Left colon (tissue), 2 donors: Measurements from ENCODE around the gene LARGE1. TPM values are rescaled to one million over a fixed set of nuclear protein-coding genes. Genes with fewer than 3 reads are reported as not detected.

ENCODE experiments used
- ATAC-seq: fragments of 200-7000 bp; cut with Tn5 transposase; one replicate; pipeline ENCODE4 v1.9.1; 2020; ENCODE audit warnings: mild to moderate bottlenecking, moderate library complexity
- DNase-seq, 2 donors: peaks; one replicate each; pipeline ENCODE4 v3.0.0-alpha.2; 2020
- intact Hi-C, 2 donors: fragments of 100-400 bp; cut with DNase I in 1 of 2; cut with micrococcal nuclease in 1 of 2; formaldehyde crosslinking; loops; one replicate each; pipeline versions ENCODE4 v1.11.2 to v1.14.0; 2022; cut with DNase I, micrococcal nuclease
- total RNA-seq, 2 donors: library from RNA; stranded (reverse); fragmentation: NEBNext Ultra II Directional; extraction: Animal tissue kit (Norgen Biotek cat#: 25700); gene quantifications; one replicate each; pipeline ENCODE4 v1.2.1, GENCODE V29; 2021
- donor health status: DM: no; HTN: no; CAD: no.
- donor health status: DM: yes; HTN: yes; CAD: no.

LARGE1 gene
- total RNA-seq, 2 donors from 2014 or later: 51.6 to 69.6 TPM

GRCh38 chr22:33717694-33718396, 202.4 kb downstream of the LARGE1 start:
- intact Hi-C loops: no loop called here
- ATAC-seq (no peak), DNase-seq (no peak)

DNA sequence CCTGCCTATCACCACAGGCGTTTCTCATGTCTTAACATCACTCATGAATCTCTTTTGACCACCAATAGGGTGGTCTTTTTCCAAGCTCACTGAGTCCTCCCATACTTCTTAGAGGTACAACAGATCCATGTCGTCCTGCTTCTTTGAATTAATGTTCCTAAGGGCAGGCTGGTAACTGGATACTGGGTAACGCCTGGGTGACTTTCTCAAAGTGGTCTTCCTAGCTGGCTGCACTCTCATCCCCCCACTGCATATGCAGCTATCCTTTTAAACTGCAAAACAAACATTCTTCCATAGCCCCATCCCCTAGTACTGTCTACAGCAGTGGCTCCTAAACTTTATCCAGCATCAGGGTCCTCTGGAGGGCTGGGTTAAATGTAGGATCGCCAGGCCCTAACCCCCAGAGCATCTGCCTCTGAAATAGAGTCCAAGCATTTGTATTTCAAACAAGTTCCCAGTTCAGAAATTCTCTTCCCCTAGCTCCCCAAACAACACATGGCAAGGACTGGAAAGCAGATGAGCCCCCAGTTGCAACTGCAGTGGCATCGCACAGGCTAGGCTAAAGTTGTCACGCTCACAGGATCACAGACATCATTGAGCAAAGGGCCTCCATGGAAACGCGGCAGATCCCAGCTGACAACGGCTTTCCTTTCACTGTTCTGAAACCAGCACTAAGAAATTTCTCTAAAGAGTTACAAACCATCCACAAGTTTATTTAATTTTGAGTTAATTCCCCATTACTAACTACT, 204.9 kb downstream of the LARGE1 start:
- intact Hi-C loops: no loop called here
- no peak for DNase-seq
- no peak for ATAC-seq

DNA sequence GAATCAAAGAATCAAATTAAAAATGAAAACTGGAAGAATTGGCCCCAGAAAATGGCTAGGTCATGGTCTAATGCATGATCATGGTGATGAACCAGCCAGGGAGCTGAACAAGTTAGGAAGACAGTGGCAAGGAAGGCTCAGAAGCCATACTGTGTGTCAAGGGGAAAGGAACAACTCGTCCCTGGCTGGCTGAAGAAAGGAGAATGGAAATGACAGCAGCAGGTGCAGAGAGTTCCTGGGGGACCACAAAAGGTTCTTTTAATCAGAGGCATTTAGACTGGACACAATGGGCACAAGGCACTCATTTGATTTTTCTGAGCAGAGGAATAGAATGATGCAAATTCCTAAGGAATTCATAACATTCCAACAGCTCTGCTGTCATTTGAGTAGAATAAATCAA, 209.9 kb downstream of the LARGE1 start:
- no peak for DNase-seq
- intact Hi-C loops: no loop called here
- ATAC-seq: no peak

GRCh38 chr22:33707581-33707980, 212.7 kb downstream of the LARGE1 start:
- intact Hi-C loops: no loop called here
- ATAC-seq (no peak), DNase-seq (no peak)

DNA sequence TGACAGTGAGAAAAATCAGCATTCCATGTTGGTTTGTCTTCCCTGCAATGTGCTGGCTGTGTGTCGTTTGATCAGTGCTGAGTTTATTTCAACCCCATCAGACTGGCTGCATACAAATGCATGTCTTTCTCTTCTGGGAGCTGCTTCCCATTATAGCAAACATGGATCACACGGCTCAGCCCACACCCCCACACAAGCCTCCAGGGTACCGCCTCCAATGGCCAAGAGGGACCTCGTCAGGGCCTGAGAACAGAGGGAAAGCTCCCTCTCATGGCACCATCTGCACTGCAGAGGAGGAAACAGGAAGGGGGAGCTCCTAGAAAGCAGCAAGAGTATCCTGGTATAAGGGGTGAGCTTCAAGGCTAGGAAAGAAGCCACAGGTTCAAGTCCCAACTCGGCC, 214.2 kb downstream of the LARGE1 start:
- ATAC-seq (no peak), DNase-seq (no peak)
- intact Hi-C loops: no loop called here

DNA sequence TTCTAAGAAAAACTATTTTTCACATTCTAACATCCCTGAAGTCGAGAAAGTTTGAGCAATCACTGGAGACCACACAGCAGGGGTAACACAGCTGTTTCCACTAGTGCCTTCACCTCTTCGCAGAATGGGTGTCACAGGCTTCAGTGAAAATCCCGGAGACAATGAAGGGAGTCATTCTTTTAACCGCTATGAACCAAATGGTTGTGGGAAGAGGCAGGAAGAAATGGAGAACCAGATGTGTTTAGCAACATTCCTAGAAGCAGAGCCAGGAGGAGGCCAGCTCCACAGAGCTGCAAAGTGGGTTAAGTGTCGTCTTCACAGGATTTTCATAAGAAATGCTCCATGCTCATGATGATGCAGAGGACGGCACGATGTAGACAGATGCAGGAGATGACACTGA, 221.1 kb downstream of the LARGE1 start:
- no peak for DNase-seq
- intact Hi-C loops: no loop called here
- no peak for ATAC-seq

DNA sequence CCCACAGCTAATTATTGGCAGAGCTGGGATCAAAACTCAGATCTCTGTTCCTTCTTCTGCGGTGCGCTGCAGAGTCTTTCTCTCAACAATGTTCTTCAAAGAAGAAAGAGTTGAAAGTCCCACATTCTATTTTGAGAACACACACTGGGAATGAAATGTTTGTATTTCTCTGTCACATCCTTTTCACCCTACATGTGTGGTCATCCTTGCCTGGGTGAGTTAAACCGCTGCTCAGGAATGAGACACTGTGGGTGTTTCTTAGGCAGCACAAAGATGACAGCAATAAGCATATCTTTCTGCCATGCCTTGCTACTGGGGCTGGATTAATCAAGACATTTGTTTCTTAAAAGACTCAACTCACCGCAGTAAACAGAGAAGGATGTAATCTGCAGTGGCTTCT, 222.6 kb downstream of the LARGE1 start:
- intact Hi-C loops: no loop called here
- DNase-seq (no peak), ATAC-seq (no peak)

DNA sequence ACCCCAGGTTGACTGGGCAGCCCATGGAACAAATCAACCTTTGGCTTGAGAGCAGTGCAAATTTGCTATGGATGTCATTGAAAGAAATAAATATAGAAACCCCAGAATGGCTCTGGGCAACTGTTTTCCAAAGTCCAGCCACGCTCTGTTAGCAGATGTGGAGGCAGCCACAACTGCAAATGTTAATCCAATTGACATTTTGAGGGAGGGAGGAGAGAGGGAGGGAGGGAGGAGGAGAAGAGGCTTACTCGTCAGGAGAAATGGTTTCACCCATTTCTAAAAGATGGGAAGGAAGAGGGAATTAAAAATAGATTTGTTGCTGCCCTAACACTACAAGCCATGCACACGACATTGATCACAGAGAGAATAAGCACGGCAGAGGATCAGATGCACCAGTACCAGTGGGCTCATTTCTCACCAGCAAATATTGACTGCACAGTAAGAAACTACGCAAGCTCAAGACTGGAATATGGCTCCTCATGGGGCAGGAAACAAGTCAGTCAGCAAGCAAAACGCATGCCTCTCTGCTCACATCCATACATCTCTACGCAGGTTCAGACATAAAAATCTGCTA, 229.1 kb downstream of the LARGE1 start:
- intact Hi-C loops: no loop called here
- no peak for ATAC-seq
- DNase-seq: no peak

GRCh38 chr22:33688903-33689302, 231.4 kb downstream of the LARGE1 start:
- no peak for DNase-seq
- intact Hi-C loops: no loop called here
- ATAC-seq: no peak

DNA sequence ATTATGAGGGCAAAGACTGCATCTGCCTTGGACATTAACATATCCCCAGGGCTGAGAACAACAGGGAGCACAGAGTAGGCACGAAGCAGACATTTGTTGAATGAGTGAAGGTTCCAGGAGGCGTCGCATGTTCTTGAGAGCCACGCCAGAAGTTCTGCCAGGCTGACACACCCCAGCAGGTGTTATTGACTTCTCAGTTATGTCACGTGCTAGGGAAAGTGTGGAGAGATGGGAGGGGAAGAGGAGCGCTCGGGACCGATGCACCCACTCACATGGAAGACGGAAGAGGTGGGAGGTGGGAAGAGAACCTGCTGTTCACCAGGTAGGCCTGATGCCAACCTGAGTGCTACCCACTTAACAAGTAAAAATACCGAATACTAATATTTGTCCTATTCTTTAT, 232.8 kb downstream of the LARGE1 start:
- ATAC-seq (peak; percentile 57), DNase-seq (no peak)
- intact Hi-C loops: no loop called here

DNA sequence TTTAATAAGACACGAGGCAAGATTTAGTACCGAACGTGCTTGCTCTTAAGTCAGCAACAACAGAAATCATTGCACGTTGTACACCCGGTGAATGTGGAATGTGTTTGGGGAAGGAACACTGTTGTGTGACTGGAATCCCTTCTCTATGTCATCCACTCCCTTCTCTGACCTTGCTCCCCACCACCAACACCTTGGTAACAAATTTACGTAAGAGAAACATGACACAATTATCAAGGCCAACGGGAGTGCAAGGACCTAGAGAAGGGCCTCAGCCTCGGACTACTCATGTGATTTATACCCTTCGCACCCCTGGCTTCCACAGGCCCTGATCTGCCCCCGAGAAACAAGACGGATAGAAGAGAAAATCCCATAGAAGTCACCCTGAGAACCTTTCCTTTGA, 236.2 kb downstream of the LARGE1 start:
- intact Hi-C loops: no loop called here
- DNase-seq (no peak), ATAC-seq (no peak)

GRCh38 chr22:33682927-33683326, 237.3 kb downstream of the LARGE1 start:
- DNase-seq (no peak), ATAC-seq (no peak)
- intact Hi-C loops: no loop called here

DNA sequence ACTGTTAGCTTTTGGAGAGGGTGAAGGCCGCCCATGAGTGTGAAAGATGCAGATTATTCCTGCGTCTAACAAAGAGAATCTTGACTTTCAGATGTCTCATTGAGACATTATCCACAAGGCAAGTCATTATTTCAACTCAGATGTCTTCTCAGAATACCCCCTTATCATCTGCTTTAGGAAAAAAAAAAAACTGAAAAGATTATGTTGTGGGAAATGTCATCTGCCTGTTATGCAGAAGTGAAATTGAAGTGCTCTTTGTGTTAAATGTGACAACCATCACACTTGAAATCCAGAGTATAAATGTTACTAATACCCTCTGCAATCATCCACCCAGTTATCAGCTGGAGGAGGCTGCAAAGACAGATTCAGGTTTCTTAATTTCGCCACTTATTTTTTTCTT, 239.6 kb downstream of the LARGE1 start:
- DNase-seq: no peak
- intact Hi-C loops: no loop called here
- no peak for ATAC-seq

DNA sequence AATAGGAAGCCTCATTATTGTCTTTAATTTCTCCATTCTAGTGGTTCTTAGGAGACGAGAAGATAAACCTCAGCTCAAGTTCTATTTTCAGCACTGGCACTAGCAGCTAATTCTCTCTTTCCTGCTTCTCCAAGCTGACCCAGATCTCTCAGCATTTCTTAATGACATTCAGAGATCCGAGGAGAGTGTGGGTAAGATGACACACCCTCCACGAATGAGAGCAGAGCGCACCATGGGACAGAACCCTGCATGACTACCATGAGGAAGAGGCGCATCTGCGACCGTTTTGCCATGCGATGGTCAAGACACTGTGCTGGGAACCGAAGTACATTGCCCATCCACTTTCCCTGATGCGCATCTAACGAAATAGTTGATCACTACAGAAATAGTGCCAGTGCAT, 241.8 kb downstream of the LARGE1 start:
- intact Hi-C loops: no loop called here
- DNase-seq: no peak
- ATAC-seq: no peak

DNA sequence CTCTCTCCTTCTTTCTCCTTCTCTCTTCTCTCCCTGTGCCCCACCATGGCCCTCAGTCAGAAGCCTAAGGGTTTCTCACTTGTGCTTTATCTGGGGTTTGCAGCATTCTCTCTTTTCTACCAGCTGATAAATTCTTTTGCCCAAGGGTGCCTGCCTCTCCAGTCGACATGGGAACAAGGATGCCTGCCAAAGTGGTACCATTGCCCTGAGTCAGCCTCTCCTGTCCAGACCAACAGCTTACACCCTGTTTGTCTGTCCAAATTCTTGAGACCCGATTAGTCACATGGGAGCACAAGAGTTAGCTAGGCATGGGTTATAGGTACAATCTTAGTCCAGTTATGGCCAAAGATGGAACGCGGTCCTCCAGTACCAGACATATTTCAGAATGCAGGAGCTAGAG, 242.7 kb downstream of the LARGE1 start:
- no peak for DNase-seq
- ATAC-seq: no peak
- intact Hi-C loops: no loop called here

DNA sequence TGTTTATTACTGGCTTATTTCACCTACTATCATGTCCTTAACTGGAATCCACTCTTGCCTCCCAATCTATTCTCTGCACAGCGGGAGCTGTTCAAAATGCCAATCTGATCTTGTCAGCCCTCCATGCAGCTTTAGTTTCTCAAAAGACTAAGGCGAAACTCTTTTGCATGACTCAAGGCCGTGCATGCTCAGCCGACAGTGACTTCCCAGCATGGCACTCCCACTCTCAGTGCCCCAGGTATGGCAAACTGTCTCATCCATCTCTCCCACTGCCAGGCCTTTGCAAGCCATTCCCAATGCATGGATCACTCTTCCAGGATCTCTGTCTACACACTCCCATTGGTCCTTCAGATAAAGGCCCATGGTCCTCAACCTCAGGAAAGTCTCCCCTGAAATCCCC, 245.9 kb downstream of the LARGE1 start:
- ATAC-seq (no peak), DNase-seq (no peak)
- intact Hi-C loops: no loop called here

DNA sequence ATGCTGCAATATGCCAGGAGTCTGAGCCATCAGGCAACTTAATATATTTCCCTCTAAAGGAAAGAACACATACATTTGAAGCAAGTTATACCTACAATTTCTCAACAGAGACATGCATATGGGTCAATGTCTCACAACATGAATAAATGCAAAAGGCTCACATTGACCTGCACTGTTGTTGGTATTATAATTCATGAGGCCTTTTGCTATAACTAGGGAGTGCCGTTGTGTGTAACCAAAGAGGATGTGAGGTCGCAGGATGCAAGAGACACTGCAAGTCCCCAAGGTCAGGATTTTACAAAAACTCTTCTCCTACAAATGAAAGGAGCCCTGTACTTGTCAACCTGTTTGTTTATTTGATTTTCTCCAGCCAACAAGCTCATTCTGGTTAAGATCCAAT, 250.5 kb downstream of the LARGE1 start:
- ATAC-seq (no peak), DNase-seq (no peak)
- intact Hi-C loops: no loop called here

- DNase-seq (no peak), ATAC-seq (peak; percentile 68)
- intact Hi-C loops: no loop called here
Observed at GRCh38 chr22:33666961-33667619, 253.2 kb downstream of the LARGE1 start.

DNA sequence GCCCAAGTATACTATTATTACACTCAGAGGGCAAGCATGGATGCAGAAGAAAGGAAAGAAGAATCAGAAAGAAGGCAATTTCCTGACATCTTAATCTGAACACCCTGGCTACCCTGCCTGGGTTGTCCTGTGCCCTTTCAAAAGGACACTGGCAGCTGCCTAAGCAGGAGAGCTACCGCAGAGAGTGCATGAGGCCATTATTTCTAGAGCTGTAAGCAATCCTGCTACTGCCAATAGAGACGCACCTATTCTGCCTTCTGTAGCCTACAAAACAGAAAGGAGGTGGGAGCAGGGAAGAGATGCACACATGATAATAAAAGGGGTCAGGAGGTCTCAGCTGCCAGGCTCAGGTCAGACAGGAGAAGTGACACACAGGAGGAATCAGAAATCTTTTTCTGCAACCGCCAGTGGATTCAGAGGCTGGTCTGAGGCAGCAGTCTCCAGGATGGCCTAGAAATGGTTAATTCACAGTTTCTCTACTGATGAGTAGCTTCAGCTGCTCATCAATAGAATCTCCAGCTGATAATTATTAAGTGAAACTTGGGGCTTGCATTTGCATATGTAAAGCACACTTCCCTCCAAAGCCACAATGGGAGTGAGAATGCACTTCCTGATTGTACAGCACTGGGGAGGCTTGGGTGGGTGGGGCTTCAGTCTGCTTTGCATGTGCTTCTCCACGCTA, 253.9 kb downstream of the LARGE1 start:
- peak in 1 of 2 donors; percentile 27 for DNase-seq
- intact Hi-C loops: no loop called here
- peak; percentile 85 for ATAC-seq
